Occipital lobe (tissue), 2 donors: ENCODE measurements around the gene PCDH9. TPM values are rescaled to one million over a fixed set of nuclear protein-coding genes. Genes with fewer than 3 reads are reported as not detected.

ENCODE experiments used
- DNase-seq: peaks from one replicate; lab custom pipeline; 2025; lab: John Stamatoyannopoulos, UW
- total RNA-seq: library from RNA; depleted of rRNA; stranded (reverse); fragments of >200 nt; gene quantifications from one replicate; pipeline ENCODE4 v1.2.3, GENCODE V29; 2014

Gene PCDH9
- total RNA-seq, 1 donor from 2014 or later: 113 TPM

- DNase-seq: no peak
These were observed 384.7 kb downstream of the PCDH9 start for GRCh38 chr13:66845393-66845792.

- no peak for DNase-seq
These were observed 385.2 kb downstream of the PCDH9 start for GRCh38 chr13:66844933-66845332.

- no peak for DNase-seq
These were observed 387.4 kb downstream of the PCDH9 start for GRCh38 chr13:66842766-66843165.

- DNase-seq: no peak
These were observed 389.5 kb downstream of the PCDH9 start for GRCh38 chr13:66840621-66841020.

GRCh38 chr13:66837246-66837645 is 392.9 kb downstream of the PCDH9 start:
- DNase-seq: no peak

- DNase-seq: peak; percentile 48
These were observed 395.0 kb downstream of the PCDH9 start for GRCh38 chr13:66835040-66835628.

GRCh38 chr13:66830940-66831716 is 399.0 kb downstream of the PCDH9 start:
- DNase-seq: no peak

- no peak for DNase-seq
These were observed 400.3 kb downstream of the PCDH9 start for GRCh38 chr13:66829803-66830202.

- DNase-seq: no peak
These were observed 403.7 kb downstream of the PCDH9 start for GRCh38 chr13:66826398-66826797.

GRCh38 chr13:66821551-66821950 is 408.6 kb downstream of the PCDH9 start:
- DNase-seq: no peak

- no peak for DNase-seq
These were observed 418.7 kb downstream of the PCDH9 start for GRCh38 chr13:66811455-66811854.

- no peak for DNase-seq
These were observed 420.7 kb downstream of the PCDH9 start for GRCh38 chr13:66809485-66809884.

GRCh38 chr13:66807251-66807650 is 422.9 kb downstream of the PCDH9 start:
- DNase-seq: no peak

GRCh38 chr13:66805657-66806056 is 424.5 kb downstream of the PCDH9 start:
- DNase-seq: no peak

- no peak for DNase-seq
These were observed 426.2 kb downstream of the PCDH9 start for GRCh38 chr13:66803808-66804456.

- no peak for DNase-seq
These were observed 426.9 kb downstream of the PCDH9 start for GRCh38 chr13:66803013-66803807.

GRCh38 chr13:66795636-66796035 is 434.5 kb downstream of the PCDH9 start:
- no peak for DNase-seq

GRCh38 chr13:66794340-66795031 is 435.6 kb downstream of the PCDH9 start:
- DNase-seq: no peak

GRCh38 chr13:66790861-66791260 is 439.3 kb downstream of the PCDH9 start:
- no peak for DNase-seq

- DNase-seq: no peak
These were observed 448.9 kb downstream of the PCDH9 start for GRCh38 chr13:66781241-66781640.

GRCh38 chr13:66780814-66781213 is 449.3 kb downstream of the PCDH9 start:
- DNase-seq: no peak
